HepG2 (cell line): Measurements from ENCODE around the gene EHBP1.

Experiments
- ARHGAP35 ChIP-seq: sonication (generic); formaldehyde crosslinking; IDR thresholded peaks from 2 replicates; pipeline ENCODE4 v1.9.0; 2022; ENCODE audit warnings: mild to moderate bottlenecking, inconsistent platforms, moderate library complexity, missing genetic modification reagents, borderline replicate concordance
- CREM ChIP-seq, 2 experiments: sonication (generic) in 1 of 2; formaldehyde crosslinking in 1 of 2; IDR thresholded peaks; 2 replicates each; pipeline versions ENCODE4 v1.4.0 to v1.6.1; 2016 to 2020; ENCODE audit warnings: antibody characterized with exemption in 1 of 2, mild to moderate bottlenecking in 1 of 2, missing genetic modification reagents in 1 of 2
- POLR2A ChIP-seq, 2 experiments: IDR thresholded peaks; 2 replicates each; pipeline ENCODE4 v1.6.1; 2011; ENCODE audit warnings: low read depth in 2 of 2, low read length in 2 of 2, mild to moderate bottlenecking in 1 of 2, moderate library complexity in 1 of 2; ENCODE audit not compliant: insufficient read depth in 1 of 2
- POLR2AphosphoS2 ChIP-seq: IDR thresholded peaks from 2 replicates; pipeline ENCODE4 v1.6.1; 2011; ENCODE audit warnings: low read depth, low read length, improper control_type of control experiment
- YY1 ChIP-seq: IDR thresholded peaks from 2 replicates; pipeline ENCODE4 v1.6.1; 2011; ENCODE audit warnings: low read length, low read depth, moderate library complexity, mild to moderate bottlenecking; ENCODE audit not compliant: insufficient read depth, insufficient replicate concordance
- ZNF878 ChIP-seq: sonication (generic); formaldehyde crosslinking; IDR thresholded peaks from 2 replicates; pipeline ENCODE4 v1.8.1; 2023; ENCODE audit warnings: mild to moderate bottlenecking, missing genetic modification reagents, moderate library complexity
- TF ChIP-seq, protein P1 (sequence below): sonication (generic); formaldehyde crosslinking; IDR thresholded peaks from 2 replicates; pipeline ENCODE4 v1.5.0; 2020; ENCODE audit warnings: mild to moderate bottlenecking, missing genetic modification reagents, moderate library complexity

DNA sequence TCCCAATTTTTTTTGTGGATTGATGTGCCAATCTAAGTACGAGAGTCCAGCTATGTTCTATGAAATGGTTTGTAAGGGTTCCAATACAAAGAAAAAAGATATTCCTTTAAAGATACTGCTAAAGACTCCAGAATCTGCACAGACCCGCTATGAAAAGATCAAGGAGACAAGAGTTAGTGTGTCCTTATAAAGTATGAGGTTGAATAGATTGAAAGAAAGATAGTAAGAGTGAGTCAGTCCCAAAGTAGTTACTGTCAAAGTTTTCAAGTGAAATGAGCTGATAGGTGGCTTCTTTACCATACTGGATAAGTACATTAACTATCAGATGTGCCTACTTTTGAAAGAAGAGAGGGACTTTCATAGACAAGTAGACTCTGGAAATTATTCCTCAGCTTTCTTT is 17.9 kb upstream of the EHBP1 start:
- TF ChIP-seq POLR2AphosphoS2 (no peak), ARHGAP35 (CRISPR knock-in tag) (no peak), POLR2A (IDR thresholded peaks at IDR 0.05; ENCODE audit: insufficient read depth in 1 of 2, low read depth in 2 of 2, low read length in 2 of 2) (no peak), CREM (IDR thresholded peaks at IDR 0.05) (no peak), CREM (CRISPR knock-in tag; IDR thresholded peaks at IDR 0.05) (no peak), YY1 (no peak), ZNF878 (CRISPR knock-in tag) (no peak)
- TF ChIP-seq, protein P1, sequence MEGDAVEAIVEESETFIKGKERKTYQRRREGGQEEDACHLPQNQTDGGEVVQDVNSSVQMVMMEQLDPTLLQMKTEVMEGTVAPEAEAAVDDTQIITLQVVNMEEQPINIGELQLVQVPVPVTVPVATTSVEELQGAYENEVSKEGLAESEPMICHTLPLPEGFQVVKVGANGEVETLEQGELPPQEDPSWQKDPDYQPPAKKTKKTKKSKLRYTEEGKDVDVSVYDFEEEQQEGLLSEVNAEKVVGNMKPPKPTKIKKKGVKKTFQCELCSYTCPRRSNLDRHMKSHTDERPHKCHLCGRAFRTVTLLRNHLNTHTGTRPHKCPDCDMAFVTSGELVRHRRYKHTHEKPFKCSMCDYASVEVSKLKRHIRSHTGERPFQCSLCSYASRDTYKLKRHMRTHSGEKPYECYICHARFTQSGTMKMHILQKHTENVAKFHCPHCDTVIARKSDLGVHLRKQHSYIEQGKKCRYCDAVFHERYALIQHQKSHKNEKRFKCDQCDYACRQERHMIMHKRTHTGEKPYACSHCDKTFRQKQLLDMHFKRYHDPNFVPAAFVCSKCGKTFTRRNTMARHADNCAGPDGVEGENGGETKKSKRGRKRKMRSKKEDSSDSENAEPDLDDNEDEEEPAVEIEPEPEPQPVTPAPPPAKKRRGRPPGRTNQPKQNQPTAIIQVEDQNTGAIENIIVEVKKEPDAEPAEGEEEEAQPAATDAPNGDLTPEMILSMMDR = no peak
